Keratinocyte (primary cell): Measurements from ENCODE around the gene TTC9. TPM values are rescaled to one million over a fixed set of nuclear protein-coding genes. Genes with fewer than 3 reads are reported as not detected.

Source experiments
- DNase-seq: peaks from one replicate; pipeline ENCODE4 v3.0.0-alpha.2; 2011; ENCODE audit warnings: low read depth, missing footprints, low spot score
- FAIRE-seq: peaks from 2 replicates; lab custom pipeline; 2011; peaks lifted over from hg19 to GRCh38; lab: Jason Lieb, UNC
- H2AFZ ChIP-seq: 2 replicates; pipeline ENCODE4 v1.6.0; 2012; ENCODE audit warnings: low read length, control low read depth, inconsistent platforms; ENCODE audit not compliant: control insufficient read depth
- H3K27ac ChIP-seq: 2 replicates; pipeline ENCODE4 v1.5.1; 2011; ENCODE audit warnings: low read length; ENCODE audit not compliant: control insufficient read depth, insufficient read depth
- H3K27me3 ChIP-seq: 3 replicates; pipeline ENCODE4 v1.6.0; 2011; ENCODE audit warnings: low read length; ENCODE audit not compliant: control insufficient read depth, insufficient read depth; ENCODE audit errors: extremely low read depth
- H3K36me3 ChIP-seq, 2 experiments: 2 replicates in 1 of 2; 3 replicates in 1 of 2; pipeline ENCODE4 v1.5.1; 2011; ENCODE audit warnings: low read length in 2 of 2, mild to moderate bottlenecking in 1 of 2; ENCODE audit not compliant: control insufficient read depth in 2 of 2, insufficient read depth in 2 of 2; ENCODE audit errors: extremely low read depth in 1 of 2
- H3K4me1 ChIP-seq: 3 replicates; pipeline ENCODE4 v1.5.1; 2011; ENCODE audit warnings: low read length; ENCODE audit not compliant: control insufficient read depth, insufficient read depth; ENCODE audit errors: extremely low read depth
- H3K4me2 ChIP-seq: 3 replicates; pipeline ENCODE4 v1.6.0; 2011; ENCODE audit warnings: low read depth, low read length; ENCODE audit not compliant: control insufficient read depth, insufficient read depth; ENCODE audit errors: extremely low read depth
- H3K4me3 ChIP-seq, 3 experiments: fragments of 200-600 bp in 1 of 3; sonication (generic) in 1 of 3; 2 replicates in 2 of 3; 3 replicates in 1 of 3; pipeline ENCODE4 v1.5.1; 2011 to 2016; ENCODE audit warnings: low read length in 3 of 3, mild to moderate bottlenecking in 3 of 3, control low read depth in 2 of 3, inconsistent platforms in 1 of 3, low read depth in 1 of 3, mixed read lengths in 1 of 3, mixed run types in 1 of 3, moderate library complexity in 1 of 3; ENCODE audit not compliant: control insufficient read depth in 2 of 3, insufficient read depth in 2 of 3; ENCODE audit errors: extremely low read depth in 1 of 3
- H3K79me2 ChIP-seq: 2 replicates; pipeline ENCODE4 v1.6.0; 2012; ENCODE audit warnings: low read length; ENCODE audit not compliant: control insufficient read depth, insufficient read depth
- H3K9ac ChIP-seq: 3 replicates; pipeline ENCODE4 v1.6.0; 2011; ENCODE audit warnings: low read length; ENCODE audit not compliant: control insufficient read depth, insufficient read depth; ENCODE audit errors: extremely low read depth
- H3K9me1 ChIP-seq: 3 replicates; pipeline ENCODE4 v1.6.0; 2011; ENCODE audit warnings: low read length; ENCODE audit not compliant: control insufficient read depth, insufficient read depth; ENCODE audit errors: extremely low read depth
- H3K9me3 ChIP-seq: 2 replicates; pipeline ENCODE4 v1.5.1; 2012; ENCODE audit warnings: low read depth, low read length; ENCODE audit not compliant: control insufficient read depth
- H4K20me1 ChIP-seq: 3 replicates; pipeline ENCODE4 v1.6.0; 2011; ENCODE audit warnings: low read length; ENCODE audit not compliant: control insufficient read depth, insufficient read depth; ENCODE audit errors: extremely low read depth
- CTCF ChIP-seq, 3 experiments: IDR thresholded peaks in 1 of 3; conservative IDR thresholded peaks in 1 of 3; optimal IDR thresholded peaks in 1 of 3; 2 replicates in 2 of 3; 3 replicates in 1 of 3; pipeline versions ENCODE3 to v1.5.1; 2011; ENCODE audit warnings: low read length in 3 of 3, mild to moderate bottlenecking in 3 of 3, moderate library complexity in 2 of 3, control low read depth in 1 of 3, inconsistent platforms in 1 of 3; ENCODE audit not compliant: insufficient read depth in 2 of 3; ENCODE audit errors: extremely low read depth in 1 of 3
- EZH2 ChIP-seq: IDR thresholded peaks from one replicate; pipeline ENCODE4 v1.6.1; 2012; ENCODE audit warnings: inconsistent platforms, mild to moderate bottlenecking, low read length, moderate library complexity
- dilution Hi-C: fragments of 300-500 bp; cut with MboI; formaldehyde crosslinking; loops from one replicate; pipeline ENCODE4 v1.7.0; 2020; ENCODE audit warnings: low sequenced_read_pairs; ENCODE audit not compliant: extremely low pct_ligation_motif_present
- polyA plus RNA-seq, 5 experiments: library from polyadenylated mRNA; depleted of rRNA in 3 of 5; stranded (reverse) in 3 of 5; stranded (forward) in 1 of 5; unstranded in 1 of 5; fragments of >200 nt; gene quantifications; 1 replicate in 1 of 5; 2 replicates in 3 of 5; 3 replicates in 1 of 5; pipeline versions ENCODE4 v1.2.1 to v1.2.3, GENCODE V29; 2011 to 2012; ENCODE audit warnings: missing spikeins in 2 of 5, low read depth in 1 of 5, low replicate concordance in 1 of 5

TTC9 gene
- polyA plus RNA-seq, 1 donor (not counting 4 experiments of a cell fraction or from before 2014, with no cell fraction given): 0.59 TPM

- Histone ChIP-seq H3K9ac (peak overlapping the region; percentile 65), H2AFZ (peak overlapping the region; percentile 89), H3K4me3 (peak overlapping the region; percentile 69 to 77 (median 76)), H3K79me2 (peaks cover 36% of the 10 kb centered on the region), H4K20me1 (no peaks in the 10 kb centered on the region), H3K27me3 (no peaks in the 10 kb centered on the region), H3K27ac (peak overlapping the region; percentile 52), H3K4me2 (peak overlapping the region; percentile 90), H3K4me1 (peaks cover 14% of the 10 kb centered on the region), H3K9me1 (no peaks in the 10 kb centered on the region), H3K36me3 (peaks cover 0 to 2% of the 10 kb centered on the region in 2 experiments), H3K9me3 (no peaks in the 10 kb centered on the region)
- peak; percentile 48 for FAIRE-seq
- dilution Hi-C loops: no loop called here
- TF ChIP-seq EZH2: no peak
- no peak for TF ChIP-seq CTCF (optimal IDR thresholded peaks at IDR 0.05 in 1 of 3, IDR thresholded peaks at IDR 0.05 in 1 of 3, conservative IDR thresholded peaks at IDR 0.05 in 1 of 3; ENCODE audit: extremely low read depth in 1 of 3, insufficient read depth in 2 of 3, low read length in 3 of 3)
- no peak for DNase-seq
Observed at GRCh38 chr14:70601162-70601561, 40.6 kb upstream of the TTC9 start.

- no peak for DNase-seq
- no peak for FAIRE-seq
Observed at GRCh38 chr14:70602254-70602653, 39.5 kb upstream of the TTC9 start.

More at GRCh38 chr14:70602254-70602653, 39.5 kb upstream of the TTC9 start:
- H3K79me2 ChIP-seq: peaks cover 32% of the 10 kb centered on the region
- no peak overlapping the region for H2AFZ ChIP-seq
- no peaks in the 10 kb centered on the region for H3K27me3 ChIP-seq
- no peaks in the 10 kb centered on the region for H3K36me3 ChIP-seq
- no peak overlapping the region for H3K4me2 ChIP-seq
- H3K4me1 ChIP-seq: peaks cover 14% of the 10 kb centered on the region
- H3K9me1 ChIP-seq: no peaks in the 10 kb centered on the region
- dilution Hi-C loops: no loop called here
- no peaks in the 10 kb centered on the region for H3K9me3 ChIP-seq
- TF ChIP-seq CTCF (optimal IDR thresholded peaks at IDR 0.05 in 1 of 3, IDR thresholded peaks at IDR 0.05 in 1 of 3, conservative IDR thresholded peaks at IDR 0.05 in 1 of 3; ENCODE audit: extremely low read depth in 1 of 3, insufficient read depth in 2 of 3, low read length in 3 of 3) (no peak), EZH2 (no peak)
- H3K9ac ChIP-seq: no peak overlapping the region
- no peak overlapping the region for H3K27ac ChIP-seq
- H3K4me3 ChIP-seq: no peak overlapping the region
- H4K20me1 ChIP-seq: no peaks in the 10 kb centered on the region
